Stimulated activated CD8-positive, alpha-beta memory T cell treated with anti-CD3 and anti-CD28 coated beads, Interleukin-12 subunit alpha, Interleukin-12 subunit beta, amount 100 ng/mL, for 4 hours (primary cell): ENCODE data around the gene FBXL5.
"Not testable (repeated sequence)": the region's sequence is repeated elsewhere in the genome, so short reads cannot be mapped to it uniquely, and the experiment has no call there.

Experiments
- DNase-seq: peaks from one replicate; pipeline ENCODE4 v3.0.0-alpha.2; 2020; ENCODE audit warnings: low read depth

FBXL5 gene

DNA sequence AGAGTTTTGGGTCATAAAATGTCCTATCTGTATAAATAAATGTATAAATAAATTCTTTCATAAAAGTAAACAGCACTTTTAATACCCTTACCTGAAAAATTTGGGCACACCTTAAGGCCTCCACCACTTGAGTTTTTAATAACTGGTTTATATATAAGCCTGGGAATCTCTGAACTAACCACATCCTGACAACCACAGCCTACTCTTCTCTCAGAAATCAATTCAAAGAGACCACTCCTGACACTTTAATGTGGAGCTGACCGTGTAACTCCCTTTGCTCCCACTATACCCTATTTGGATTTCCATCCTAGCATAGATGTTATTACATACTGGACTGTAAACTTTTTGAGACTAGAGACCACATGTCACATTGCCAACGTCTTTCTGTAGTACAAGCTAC is 3.5 kb downstream of the FBXL5 start:
- DNase-seq = no peak

DNA sequence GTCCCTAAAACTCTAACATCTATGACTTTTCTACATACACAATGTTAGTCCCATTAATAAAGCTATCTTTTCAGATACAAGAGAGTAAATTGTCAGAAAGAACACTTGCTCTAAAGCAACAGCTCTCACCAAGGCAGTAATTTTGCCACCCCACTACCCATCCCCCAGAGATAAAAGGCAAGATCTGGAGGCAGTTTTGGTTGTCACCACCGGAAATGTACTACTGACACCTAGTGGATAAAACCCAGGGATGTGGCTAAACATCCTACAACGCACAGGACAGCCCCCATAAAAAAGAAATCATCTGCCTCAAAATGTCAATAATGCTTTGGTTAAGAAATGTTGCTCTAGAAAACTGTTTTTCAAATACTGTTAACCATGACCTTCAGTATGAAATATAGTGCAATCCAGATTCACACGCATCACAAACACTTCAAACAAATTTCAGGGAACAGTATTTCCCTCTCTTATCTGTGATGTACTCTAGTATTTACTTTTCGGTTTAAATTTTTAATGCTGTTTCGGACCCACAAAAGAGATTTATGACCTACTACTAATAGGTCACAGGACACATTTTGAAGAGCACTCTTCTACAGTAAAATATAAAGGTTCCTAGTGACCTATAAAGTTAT is 5.1 kb downstream of the FBXL5 start:
- DNase-seq = peak; percentile 8

DNA sequence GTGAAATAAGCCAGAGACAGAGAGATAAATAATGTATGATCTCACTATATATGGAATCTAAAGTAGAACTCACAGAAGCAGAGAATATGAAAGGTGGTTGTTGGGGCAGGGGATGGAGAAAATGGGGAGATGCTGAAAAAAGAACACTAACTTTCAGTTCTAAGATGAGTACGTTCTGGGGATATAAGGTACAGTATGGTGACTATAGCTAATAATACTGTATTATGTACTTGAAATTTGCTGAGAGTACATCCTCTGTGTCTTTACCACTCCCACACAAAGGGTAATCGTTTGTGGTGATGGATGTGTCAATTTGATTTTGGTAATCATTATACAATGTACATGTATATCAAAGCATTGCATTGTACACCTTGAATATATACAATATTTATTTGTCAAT is 6.6 kb downstream of the FBXL5 start:
- DNase-seq = no peak

- no peak for DNase-seq
These were observed 16.7 kb downstream of the FBXL5 start for GRCh38 chr4:15638418-15638817.

DNA sequence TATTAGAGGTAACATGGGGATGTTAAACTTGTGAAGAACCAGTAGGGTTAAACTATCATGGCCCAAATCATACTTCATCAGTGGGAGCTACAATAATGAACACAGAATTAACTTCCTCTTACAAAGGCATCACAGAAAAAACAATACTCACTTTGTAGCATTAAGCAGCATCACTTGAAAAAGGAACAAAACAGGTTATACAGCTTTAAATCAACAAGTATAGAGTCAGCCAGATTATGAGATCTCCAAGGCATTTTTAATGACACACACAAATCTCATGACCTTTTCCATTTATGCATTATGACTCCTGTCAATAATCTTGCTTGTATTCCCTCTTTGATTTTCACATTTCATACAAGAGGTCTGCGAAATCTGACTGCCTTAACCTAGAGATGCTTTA is 18.3 kb downstream of the FBXL5 start:
- no peak for DNase-seq

GRCh38 chr4:15617407-15617806 is 37.8 kb downstream of the FBXL5 start:
- DNase-seq = not testable (repeated sequence)

DNA sequence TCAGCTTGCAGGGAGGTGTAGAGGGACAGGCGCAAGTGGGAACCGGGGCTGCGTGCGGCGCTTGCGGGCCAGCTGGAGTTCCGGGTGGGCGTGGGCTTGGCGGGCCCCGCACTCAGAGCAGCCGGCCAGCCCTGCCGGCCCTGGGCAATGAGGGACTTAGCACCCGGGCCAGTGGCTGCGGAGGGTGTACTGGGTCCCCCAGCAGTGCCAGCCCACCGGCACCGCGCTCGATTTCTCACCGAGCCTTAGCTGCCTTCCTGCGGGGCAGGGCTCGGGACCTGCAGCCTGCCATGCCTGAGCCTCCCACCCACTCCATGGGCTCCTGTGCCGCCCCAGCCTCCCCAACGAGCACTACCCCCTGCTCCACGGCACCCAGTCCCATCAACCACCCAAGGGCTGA is 40.3 kb downstream of the FBXL5 start:
- not testable (repeated sequence) for DNase-seq

DNA sequence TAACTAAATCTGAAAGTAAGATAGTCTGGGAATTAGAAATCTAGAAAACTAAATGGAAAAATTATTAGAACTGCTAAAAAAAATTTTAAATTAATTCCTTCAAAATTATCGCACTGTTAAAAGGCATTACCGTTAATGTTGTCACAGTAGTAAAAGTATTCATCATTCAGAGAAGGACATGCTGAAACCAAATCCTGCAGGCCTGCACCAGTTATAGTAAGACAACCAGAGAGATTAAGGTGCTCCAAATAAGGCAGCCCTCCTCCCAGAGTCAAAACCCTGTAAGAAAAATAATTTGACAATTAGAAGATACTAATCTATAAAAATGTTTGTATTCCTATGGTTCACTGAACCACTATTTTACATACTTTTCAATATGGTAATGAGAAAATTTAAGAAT is 43.0 kb downstream of the FBXL5 start:
- DNase-seq = no peak

- DNase-seq = no peak
These were observed 44.3 kb downstream of the FBXL5 start for GRCh38 chr4:15610855-15611254.

DNA sequence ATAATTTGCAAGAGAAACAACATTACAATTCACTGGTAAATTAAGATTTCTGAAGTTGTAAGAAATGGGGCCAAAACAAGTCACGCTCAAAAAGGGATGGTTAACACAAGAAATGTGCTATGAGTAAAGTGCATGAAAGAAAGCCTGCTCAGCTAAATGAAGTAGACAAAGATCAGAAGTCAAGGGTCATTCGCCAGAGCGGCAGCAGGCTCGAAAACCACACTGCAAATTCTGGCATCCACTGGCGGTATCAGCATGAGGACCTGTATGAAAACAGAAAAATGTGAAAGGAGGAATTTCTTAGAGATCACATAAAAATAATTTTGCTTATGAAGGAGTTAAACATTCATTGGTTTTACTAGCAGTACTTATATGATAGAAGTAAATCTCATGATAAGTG is 49.6 kb downstream of the FBXL5 start:
- DNase-seq = no peak

GRCh38 chr4:15601862-15602261 is 53.3 kb downstream of the FBXL5 start:
- DNase-seq = no peak

- no peak for DNase-seq
These were observed 55.0 kb downstream of the FBXL5 start for GRCh38 chr4:15600176-15600575.

- no peak for DNase-seq
These were observed 56.5 kb downstream of the FBXL5 start for GRCh38 chr4:15598644-15599043.

GRCh38 chr4:15592799-15593198 is 62.4 kb downstream of the FBXL5 start:
- no peak for DNase-seq

- no peak for DNase-seq
These were observed 67.5 kb downstream of the FBXL5 start for GRCh38 chr4:15587649-15588048.

DNA sequence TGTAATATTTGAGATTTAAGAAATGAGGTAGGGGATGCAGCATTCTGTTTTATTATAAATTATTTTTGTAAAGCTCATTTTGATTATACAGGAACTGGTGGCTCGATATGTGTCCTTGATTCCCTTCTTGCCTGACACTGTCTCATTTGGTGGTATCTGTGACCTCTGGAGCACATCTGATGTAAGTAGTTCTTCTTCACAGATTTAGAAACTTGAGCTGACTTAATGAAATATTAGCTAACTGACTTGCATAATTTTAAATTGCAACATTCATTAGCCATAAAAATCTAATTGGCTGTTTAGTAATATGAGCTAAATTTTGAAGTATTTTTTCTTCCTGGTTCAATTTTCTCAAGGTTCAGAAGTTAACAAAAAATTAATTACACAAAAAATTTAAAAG is 69.1 kb downstream of the FBXL5 start:
- no peak for DNase-seq

DNA sequence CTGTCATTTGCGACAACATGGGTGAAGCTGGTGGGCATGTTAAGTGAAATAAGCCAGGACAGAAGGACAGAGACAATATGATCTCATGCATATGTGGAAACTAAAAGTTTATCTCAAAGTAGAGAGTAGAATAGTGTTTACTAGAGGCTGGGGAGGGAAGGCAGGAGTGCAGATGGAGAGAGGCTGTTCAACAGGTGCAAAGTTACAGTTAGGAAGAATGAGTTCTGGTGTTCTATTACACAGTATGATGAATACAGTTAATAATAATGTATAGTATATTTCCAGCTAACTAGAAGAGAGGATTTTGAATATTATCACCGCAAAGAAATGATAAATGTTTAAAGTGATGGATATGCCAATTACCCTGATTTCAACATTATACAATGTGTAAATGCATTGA is 69.8 kb downstream of the FBXL5 start:
- no peak for DNase-seq

DNA sequence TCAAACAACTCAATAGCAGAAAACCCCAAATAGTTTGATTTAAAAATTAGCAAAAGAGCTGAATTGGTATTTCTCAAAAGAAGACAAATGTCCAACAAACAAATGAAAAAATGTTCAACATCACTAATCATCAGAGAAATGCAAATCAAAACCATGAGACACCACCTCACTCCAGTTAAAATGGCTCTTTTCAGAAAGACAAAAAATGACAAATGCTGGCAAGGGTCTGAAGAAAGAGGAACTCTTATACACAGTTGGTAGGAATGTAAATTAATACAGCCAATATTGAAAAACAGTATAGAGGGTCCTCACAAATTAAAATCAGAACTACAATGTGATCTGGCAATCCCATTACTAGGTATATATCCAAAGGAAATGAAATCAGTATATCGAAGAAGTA is 70.4 kb downstream of the FBXL5 start:
- no peak for DNase-seq

DNA sequence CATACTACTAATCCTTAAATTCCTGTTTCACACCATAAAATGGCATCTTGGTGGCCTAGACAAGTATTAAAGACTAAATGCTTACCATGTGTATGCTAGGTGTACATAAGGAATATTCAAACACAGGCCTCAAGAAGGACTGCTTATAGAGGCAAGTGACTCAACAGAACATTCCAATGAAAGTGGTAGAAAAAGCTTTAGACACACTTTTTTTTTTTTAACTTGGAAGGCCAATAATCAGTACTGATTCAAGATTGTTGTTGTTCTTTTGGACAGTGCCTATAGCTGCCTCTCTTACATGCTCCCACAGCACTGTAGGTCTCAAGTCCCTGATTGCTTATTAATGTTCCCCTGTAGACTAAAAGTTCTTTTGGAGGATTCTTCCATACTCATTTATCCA is 77.6 kb downstream of the FBXL5 start:
- DNase-seq = no peak

GRCh38 chr4:15575966-15576365 is 79.2 kb downstream of the FBXL5 start:
- DNase-seq = no peak

DNA sequence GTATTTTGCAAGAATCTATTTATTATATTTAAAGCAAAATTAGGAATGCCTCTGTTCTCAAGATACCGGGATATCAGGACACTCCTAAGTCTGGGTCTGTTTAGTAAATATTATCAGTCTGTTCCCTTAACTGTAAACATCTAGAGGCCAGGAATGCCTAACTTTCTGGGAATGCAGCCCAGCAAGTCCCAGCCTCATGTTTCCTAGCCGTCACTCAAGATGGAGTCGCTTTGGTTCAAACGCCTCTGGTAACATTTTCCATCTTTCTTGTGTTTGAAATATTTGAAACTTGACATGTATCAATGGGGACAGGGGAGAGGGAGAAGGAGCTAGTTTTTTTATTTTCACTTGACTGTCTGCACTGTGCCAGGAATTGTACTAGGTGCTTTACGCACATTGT is 85.4 kb downstream of the FBXL5 start:
- DNase-seq = no peak

GRCh38 chr4:15568821-15569220 is 86.3 kb downstream of the FBXL5 start:
- DNase-seq = no peak

DNA sequence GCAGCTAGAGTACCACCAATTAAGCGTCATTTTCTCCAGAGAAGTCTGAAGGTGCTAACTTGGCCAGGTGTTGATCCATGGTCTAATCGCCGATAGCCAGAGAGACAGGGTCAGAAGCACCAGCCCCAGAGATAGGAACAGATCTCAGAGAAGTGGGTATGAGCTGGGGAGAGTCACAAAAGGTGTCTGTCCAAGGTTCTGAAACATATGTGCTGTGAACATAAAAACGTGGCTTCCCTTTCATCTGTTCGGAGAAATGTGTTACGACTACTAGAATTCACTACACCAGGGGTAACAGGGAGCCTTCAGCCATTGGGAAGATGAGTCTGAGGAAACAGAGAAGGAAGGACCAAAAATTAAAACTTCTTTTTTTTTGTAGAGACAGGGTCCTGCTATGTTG is 91.3 kb downstream of the FBXL5 start:
- DNase-seq = no peak

DNA sequence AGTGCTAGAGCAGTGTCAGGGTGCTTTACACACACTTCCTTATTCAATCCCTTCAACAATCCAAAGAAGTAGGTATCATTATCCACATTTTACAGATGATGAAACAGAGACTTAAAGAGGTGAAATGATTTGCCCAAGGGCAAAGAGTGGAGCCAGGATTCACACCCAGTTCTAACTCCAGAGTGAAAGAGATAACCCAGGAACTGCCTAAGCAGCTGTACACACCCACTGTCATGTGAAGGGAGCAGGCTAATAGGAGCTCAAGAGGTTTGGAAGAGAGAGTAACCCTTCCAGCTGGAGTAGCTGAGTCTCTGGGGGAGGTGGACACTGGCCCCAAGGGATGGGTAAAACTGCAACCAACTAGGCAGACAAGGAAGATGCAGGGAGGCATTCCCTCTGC is 92.5 kb downstream of the FBXL5 start:
- no peak for DNase-seq

- no peak for DNase-seq
These were observed 93.0 kb downstream of the FBXL5 start for GRCh38 chr4:15562114-15562513.
